Ovary (tissue), 3 donors: ENCODE data around the gene EYS.

Source experiments
- EP300 ChIP-seq: sonication (generic); formaldehyde crosslinking; IDR thresholded peaks from one replicate; pipeline ENCODE4 v1.6.1; 2017; ENCODE audit warnings: antibody characterized with exemption
- TF ChIP-seq, protein P1 (sequence below), 3 donors: fragments of 450-650 bp in 2 of 3; fragments of 200-600 bp in 1 of 3; IDR thresholded peaks; one replicate each; pipeline versions ENCODE4 v1.5.1 to v1.8.0; 2016 to 2022; ENCODE audit warnings: antibody characterized with exemption in 3 of 3, mild to moderate bottlenecking in 1 of 3
- donor health status: DM: no; HTN: no; CAD: no.

DNA sequence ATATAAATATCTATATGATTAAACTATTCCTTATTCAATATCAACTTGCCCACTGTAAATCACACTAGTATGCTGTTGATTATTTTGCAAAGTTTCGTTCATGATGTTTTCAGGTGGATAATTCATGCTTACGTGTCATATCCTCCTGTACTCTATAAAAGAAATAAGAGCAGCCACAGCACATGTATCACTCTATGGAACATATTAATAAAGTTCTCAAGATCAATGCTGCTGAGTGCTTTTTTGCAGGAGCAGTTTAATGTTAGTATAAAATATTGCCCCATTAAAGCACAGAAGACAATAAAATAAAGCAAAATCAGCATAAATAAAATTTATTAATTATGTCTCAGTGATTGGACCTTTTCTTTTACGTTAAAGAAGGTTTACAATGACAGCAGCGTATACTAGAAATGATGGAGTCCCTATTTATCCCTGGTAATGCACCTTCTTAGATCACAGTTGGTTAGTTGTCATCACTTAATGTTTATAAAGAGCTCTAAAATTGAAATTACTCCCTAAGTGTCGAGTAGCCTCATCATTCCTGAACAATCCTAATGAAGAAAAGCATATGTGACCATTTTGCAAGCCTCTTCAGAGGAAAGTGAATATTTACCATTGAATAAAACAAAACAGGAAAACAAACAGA, 517.7 kb downstream of the EYS start:
- TF ChIP-seq, protein P1, sequence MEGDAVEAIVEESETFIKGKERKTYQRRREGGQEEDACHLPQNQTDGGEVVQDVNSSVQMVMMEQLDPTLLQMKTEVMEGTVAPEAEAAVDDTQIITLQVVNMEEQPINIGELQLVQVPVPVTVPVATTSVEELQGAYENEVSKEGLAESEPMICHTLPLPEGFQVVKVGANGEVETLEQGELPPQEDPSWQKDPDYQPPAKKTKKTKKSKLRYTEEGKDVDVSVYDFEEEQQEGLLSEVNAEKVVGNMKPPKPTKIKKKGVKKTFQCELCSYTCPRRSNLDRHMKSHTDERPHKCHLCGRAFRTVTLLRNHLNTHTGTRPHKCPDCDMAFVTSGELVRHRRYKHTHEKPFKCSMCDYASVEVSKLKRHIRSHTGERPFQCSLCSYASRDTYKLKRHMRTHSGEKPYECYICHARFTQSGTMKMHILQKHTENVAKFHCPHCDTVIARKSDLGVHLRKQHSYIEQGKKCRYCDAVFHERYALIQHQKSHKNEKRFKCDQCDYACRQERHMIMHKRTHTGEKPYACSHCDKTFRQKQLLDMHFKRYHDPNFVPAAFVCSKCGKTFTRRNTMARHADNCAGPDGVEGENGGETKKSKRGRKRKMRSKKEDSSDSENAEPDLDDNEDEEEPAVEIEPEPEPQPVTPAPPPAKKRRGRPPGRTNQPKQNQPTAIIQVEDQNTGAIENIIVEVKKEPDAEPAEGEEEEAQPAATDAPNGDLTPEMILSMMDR (IDR thresholded peaks at IDR 0.05): no peak
- no peak for TF ChIP-seq EP300
